OCI-LY3 (cell line): ENCODE measurements around the gene SEC14L3.

Experiments
- EZH2phosphoT487 ChIP-seq: fragments of 200-600 bp; shearing (Covaris generic); IDR thresholded peaks from 2 replicates; pipeline ENCODE4 v1.6.1; 2018; ENCODE audit warnings: antibody characterized with exemption, mixed run types, low read depth
- TF ChIP-seq, protein P1 (sequence below): fragments of 200-600, 300-600 bp; sonication (generic); IDR thresholded peaks from 2 replicates; pipeline ENCODE4 v1.5.1; 2014; ENCODE audit warnings: antibody characterized with exemption, low read length, low read depth

DNA sequence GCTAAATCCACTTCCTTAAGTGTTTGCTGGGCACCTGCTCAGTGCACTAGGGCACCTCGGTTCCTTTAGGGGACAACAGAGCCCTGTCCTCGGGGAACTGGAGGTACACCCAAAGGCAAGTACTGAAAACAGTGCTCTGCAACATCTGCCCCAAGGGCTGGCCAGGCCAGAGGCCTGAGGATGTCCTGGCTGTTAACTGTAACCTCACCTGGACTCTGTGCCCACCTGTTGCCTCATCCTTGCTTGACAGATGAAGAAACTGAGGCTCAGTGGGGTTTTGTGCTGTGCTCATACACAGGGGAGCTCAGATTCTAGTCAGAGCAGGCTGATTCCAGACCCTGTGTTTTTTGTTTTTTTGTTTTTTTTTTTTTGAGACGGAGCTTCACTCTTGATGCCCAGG lies 31.1 kb upstream of the SEC14L3 start:
- TF ChIP-seq, protein P1, sequence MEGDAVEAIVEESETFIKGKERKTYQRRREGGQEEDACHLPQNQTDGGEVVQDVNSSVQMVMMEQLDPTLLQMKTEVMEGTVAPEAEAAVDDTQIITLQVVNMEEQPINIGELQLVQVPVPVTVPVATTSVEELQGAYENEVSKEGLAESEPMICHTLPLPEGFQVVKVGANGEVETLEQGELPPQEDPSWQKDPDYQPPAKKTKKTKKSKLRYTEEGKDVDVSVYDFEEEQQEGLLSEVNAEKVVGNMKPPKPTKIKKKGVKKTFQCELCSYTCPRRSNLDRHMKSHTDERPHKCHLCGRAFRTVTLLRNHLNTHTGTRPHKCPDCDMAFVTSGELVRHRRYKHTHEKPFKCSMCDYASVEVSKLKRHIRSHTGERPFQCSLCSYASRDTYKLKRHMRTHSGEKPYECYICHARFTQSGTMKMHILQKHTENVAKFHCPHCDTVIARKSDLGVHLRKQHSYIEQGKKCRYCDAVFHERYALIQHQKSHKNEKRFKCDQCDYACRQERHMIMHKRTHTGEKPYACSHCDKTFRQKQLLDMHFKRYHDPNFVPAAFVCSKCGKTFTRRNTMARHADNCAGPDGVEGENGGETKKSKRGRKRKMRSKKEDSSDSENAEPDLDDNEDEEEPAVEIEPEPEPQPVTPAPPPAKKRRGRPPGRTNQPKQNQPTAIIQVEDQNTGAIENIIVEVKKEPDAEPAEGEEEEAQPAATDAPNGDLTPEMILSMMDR, result no peak
- no peak for TF ChIP-seq EZH2phosphoT487
